K562 (cell line): ENCODE measurements around the gene MAP3K4. TPM values are rescaled to one million over a fixed set of nuclear protein-coding genes. Genes with fewer than 3 reads are reported as not detected.
A peak's percentile ranks its signal among the peaks of the same experiment; 100 is the strongest.

Experiments used
- ATAC-seq: fragments of 200-7000 bp; cut with Tn5 transposase; 3 replicates; pipeline ENCODE4 v1.9.1; 2020; ENCODE audit warnings: moderate library complexity
- BruUV-seq: library from RNA; stranded (reverse); fragments of 400-500 nt; replicated peaks from 2 replicates; lab custom pipeline; 2021; lab: Mats Ljungman, UMichigan
- CTCF ChIA-PET: fragments of 300-600 bp; formaldehyde crosslinking; extraction: SDS; loops from one replicate; lab custom pipeline; 2021; ENCODE audit warnings: low intra/inter-chr PET ratio; lab: Yijun Ruan, JAX
- POLR2A ChIA-PET: fragments of 300-600, 350-650 bp; sonication (Branson Sonifier 250); formaldehyde crosslinking; extraction: SDS; loops from one replicate; lab custom pipeline; 2021; ENCODE audit warnings: antibody characterized with exemption, inconsistent platforms; lab: Yijun Ruan, JAX
- DNase-seq, 4 experiments: peaks; one replicate each; pipeline versions ENCODE4 v3.0.0 to v3.0.0-alpha.2; 2011 to 2018; ENCODE audit warnings: low spot score in 3 of 4, mixed read lengths in 3 of 4; ENCODE audit errors: extremely low read depth in 1 of 4
- FAIRE-seq: peaks from 2 replicates; lab custom pipeline; 2011; peaks lifted over from hg19 to GRCh38; lab: Jason Lieb, UNC
- H2AFZ ChIP-seq: 2 replicates; pipeline ENCODE4 v1.6.0; 2011; ENCODE audit warnings: low read depth, low read length, control low read depth, inconsistent platforms
- H3K27ac ChIP-seq: fragments of 200-600 bp; 3 replicates; pipeline ENCODE4 v1.8.0; 2011; ENCODE audit warnings: low read depth, mild to moderate bottlenecking, control low read depth, inconsistent platforms, low read length, moderate library complexity, mixed read lengths; ENCODE audit errors: extremely low read depth
- H3K27me3 ChIP-seq, 2 experiments: fragments of 300-600 bp in 1 of 2; 2 replicates in 1 of 2; 3 replicates in 1 of 2; pipeline versions ENCODE4 v1.6.0 to v1.8.0; 2011; ENCODE audit warnings: inconsistent platforms in 2 of 2, low read length in 2 of 2, mild to moderate bottlenecking in 1 of 2, mixed read lengths in 1 of 2, moderate library complexity in 1 of 2; ENCODE audit not compliant: control insufficient read depth in 2 of 2, insufficient read depth in 2 of 2
- H3K36me3 ChIP-seq: fragments of 300-600 bp; 3 replicates; pipeline ENCODE4 v1.8.0; 2011; ENCODE audit warnings: mild to moderate bottlenecking, low read length, inconsistent platforms; ENCODE audit not compliant: control insufficient read depth, insufficient read depth
- H3K4me1 ChIP-seq, 2 experiments: fragments of 200-600 bp in 1 of 2; replicated peaks in 1 of 2; 2 replicates in 1 of 2; 3 replicates in 1 of 2; pipeline versions ENCODE4 v1.5.1 to v1.8.0; 2011; ENCODE audit warnings: inconsistent platforms in 2 of 2, low read length in 2 of 2, mild to moderate bottlenecking in 1 of 2, mixed read lengths in 1 of 2, moderate library complexity in 1 of 2; ENCODE audit not compliant: control insufficient read depth in 2 of 2, insufficient read depth in 2 of 2
- H3K4me2 ChIP-seq: 2 replicates; pipeline ENCODE4 v1.6.1; 2011; ENCODE audit warnings: low read length, control low read depth, inconsistent platforms, mixed read lengths; ENCODE audit not compliant: insufficient read depth
- H3K4me3 ChIP-seq: fragments of 200-600 bp; sonication (generic), shearing (Covaris generic); 2 replicates; pipeline ENCODE4 v1.5.1; 2016; ENCODE audit warnings: control low read depth, inconsistent platforms
- H3K79me2 ChIP-seq: fragments of 200-600 bp; 3 replicates; pipeline ENCODE4 v1.8.0; 2011; ENCODE audit warnings: low read length, inconsistent platforms; ENCODE audit not compliant: control insufficient read depth, insufficient read depth
- H3K9ac ChIP-seq, 2 experiments: 2 replicates each; pipeline versions ENCODE4 v1.6.0 to v1.6.1; 2011; ENCODE audit warnings: low read depth in 2 of 2, low read length in 2 of 2, control low read depth in 1 of 2, inconsistent platforms in 1 of 2, mild to moderate bottlenecking in 1 of 2, mixed read lengths in 1 of 2; ENCODE audit not compliant: insufficient read depth in 1 of 2
- H3K9me1 ChIP-seq: one replicate; pipeline ENCODE4 v1.6.0; 2011; ENCODE audit warnings: inconsistent platforms, mild to moderate bottlenecking, low read length, moderate library complexity; ENCODE audit not compliant: control insufficient read depth, insufficient read depth
- H3K9me3 ChIP-seq: replicated peaks from 2 replicates; pipeline ENCODE4 v1.5.1; 2011; ENCODE audit warnings: low read depth, low read length, inconsistent platforms; ENCODE audit not compliant: control insufficient read depth, insufficient read depth
- H4K20me1 ChIP-seq: replicated peaks from 2 replicates; pipeline ENCODE4 v1.6.1; 2011; ENCODE audit warnings: low read length, inconsistent platforms, mixed read lengths; ENCODE audit not compliant: control insufficient read depth, insufficient read depth
- BCL6 ChIP-seq: fragments of 250-450 bp; sonication (Bioruptor Pico); IDR thresholded peaks from 2 replicates; pipeline ENCODE4 v1.4.0; 2020
- GMEB1 ChIP-seq: fragments of 250-450 bp; sonication (Bioruptor Pico); IDR thresholded peaks from 2 replicates; pipeline ENCODE4 v1.4.0; 2020; ENCODE audit warnings: mild to moderate bottlenecking
- MEIS2 ChIP-seq: fragments of 450-650 bp; IDR thresholded peaks from 2 replicates; pipeline ENCODE4 v1.6.1; 2014; ENCODE audit warnings: mild to moderate bottlenecking; ENCODE audit not compliant: partially characterized antibody
- PKNOX1 ChIP-seq: fragments of 450-650 bp; IDR thresholded peaks from 2 replicates; pipeline ENCODE4 v1.6.1; 2016
- TCF7L2 ChIP-seq: fragments of 150-350 bp; IDR thresholded peaks from 2 replicates; pipeline ENCODE4 v1.6.1; 2016; ENCODE audit warnings: low read depth, mild to moderate bottlenecking, low read length, moderate library complexity
- ZBTB33 ChIP-seq: sonication (generic); formaldehyde crosslinking; IDR thresholded peaks from 2 replicates; pipeline ENCODE4 v1.8.1; 2023; ENCODE audit warnings: mild to moderate bottlenecking, missing genetic modification reagents
- WGBS: fragments of 100-300 bp; shearing (Covaris generic); methylation state at CpG from one replicate; pipeline ENCODE4 v1.1.6; 2016; ENCODE audit warnings: low coverage, mixed read lengths; ENCODE audit not compliant: insufficient coverage; ENCODE audit errors: missing lambda C conversion rate; 5-methylcytosine and 5-hydroxymethylcytosine counted together
- in situ Hi-C: fragments of 300-500 bp; cut with MboI; formaldehyde crosslinking; loops from 4 replicates; pipeline ENCODE4 v1.15.0; 2018; ENCODE audit warnings: inconsistent platforms, mixed read lengths
- intact Hi-C: fragments of 100-400 bp; cut with micrococcal nuclease; formaldehyde crosslinking; loops from 2 replicates; pipeline ENCODE4 v1.14.2; 2022
- polyA plus RNA-seq, 8 experiments: library from polyadenylated mRNA; depleted of rRNA in 4 of 8; stranded (reverse) in 5 of 8; unstranded in 3 of 8; fragments of >200 nt; fragmentation: Nextera tagmentation in 2 of 8; fragmentation: Illumina TruSeq in 1 of 8; extraction: Ambion mirVana in 2 of 8; extraction: Trizol in 1 of 8; gene quantifications; 2 replicates each; pipeline versions ENCODE4 v1.2.1 to v1.2.3, GENCODE V29; 2011 to 2014; ENCODE audit warnings: inconsistent platforms in 1 of 8, missing spikeins in 1 of 8
- total RNA-seq, 7 experiments: library from RNA; depleted of rRNA in 6 of 7; stranded (reverse); fragments of >200 nt in 6 of 7; fragmentation: Illumina TruSeq in 2 of 7; extraction: Trizol in 2 of 7; gene quantifications; 2 replicates each; pipeline versions ENCODE4 v1.2.1 to v1.2.3, GENCODE V29; 2011 to 2021; ENCODE audit warnings: low replicate concordance in 1 of 7
- TF ChIP-seq, protein P1 (sequence below): fragments of 450-650 bp; IDR thresholded peaks from one replicate; pipeline ENCODE4 v1.6.1; 2018; ENCODE audit warnings: mild to moderate bottlenecking, moderate library complexity; ENCODE audit not compliant: partially characterized antibody

Gene MAP3K4
- total and polyA plus RNA-seq, 9 of the 15 experiments (the other 6 are each of a cell fraction or from before 2014, with no cell fraction given): 21.0 to 77.2 (median 48.9) TPM

DNA sequence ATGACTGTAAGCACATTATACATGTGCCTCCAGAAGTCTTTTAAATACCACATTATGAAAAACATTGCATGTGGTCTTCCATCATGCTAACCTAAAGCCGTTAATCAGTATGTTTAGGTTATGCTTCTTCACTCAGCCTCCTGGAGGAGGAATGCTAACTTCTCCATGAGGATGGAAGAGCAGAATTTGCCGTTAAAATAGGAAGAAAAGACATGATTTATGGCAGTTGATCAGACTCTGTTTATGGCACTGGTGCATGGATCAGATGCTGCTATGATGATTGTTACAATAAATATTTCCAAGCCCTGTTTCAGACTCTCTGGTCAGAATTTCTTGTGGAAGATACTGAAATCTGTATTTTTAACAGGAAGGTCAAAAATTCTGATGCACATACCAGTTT, 31.7 kb downstream of the MAP3K4 start:
- POLR2A ChIA-PET: interaction anchor here (1.6 to 3.1 kb wide), 2 partner anchors 11 to 31 kb away, joined by 3 to 11 read pairs; no protein-coding TSS in a partner anchor
- TF ChIP-seq ZBTB33 (CRISPR knock-in tag) (no peak), TCF7L2 (no peak), BCL6 (CRISPR knock-in tag) (no peak), MEIS2 (peak; percentile 29), PKNOX1 (0 out of 2 replicates have a peak, but pooled peaks have one; percentile 13), GMEB1 (CRISPR knock-in tag) (no peak)
- TF ChIP-seq, protein P1, sequence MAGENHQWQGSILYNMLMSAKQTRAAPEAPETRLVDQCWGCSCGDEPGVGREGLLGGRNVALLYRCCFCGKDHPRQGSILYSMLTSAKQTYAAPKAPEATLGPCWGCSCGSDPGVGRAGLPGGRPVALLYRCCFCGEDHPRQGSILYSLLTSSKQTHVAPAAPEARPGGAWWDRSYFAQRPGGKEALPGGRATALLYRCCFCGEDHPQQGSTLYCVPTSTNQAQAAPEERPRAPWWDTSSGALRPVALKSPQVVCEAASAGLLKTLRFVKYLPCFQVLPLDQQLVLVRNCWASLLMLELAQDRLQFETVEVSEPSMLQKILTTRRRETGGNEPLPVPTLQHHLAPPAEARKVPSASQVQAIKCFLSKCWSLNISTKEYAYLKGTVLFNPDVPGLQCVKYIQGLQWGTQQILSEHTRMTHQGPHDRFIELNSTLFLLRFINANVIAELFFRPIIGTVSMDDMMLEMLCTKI: no peak
- Histone ChIP-seq H3K9me3 (peaks cover 6% of the 10 kb centered on the region), H3K9me1 (no peaks in the 10 kb centered on the region), H3K9ac (no peak overlapping the region), H3K4me3 (no peak overlapping the region), H3K4me2 (no peak overlapping the region), H3K27me3 (no peaks in the 10 kb centered on the region), H3K36me3 (peaks cover 18% of the 10 kb centered on the region), H4K20me1 (peaks cover 4% of the 10 kb centered on the region; the same call in 1 of the 2 replicates), H3K4me1 (peaks cover 0 to 5% of the 10 kb centered on the region in 2 experiments; a peak in 2 of 5 replicates), H2AFZ (no peak overlapping the region), H3K79me2 (peaks cover 78% of the 10 kb centered on the region), H3K27ac (no peak overlapping the region)
- in situ Hi-C loops: no loop called here
- CTCF ChIA-PET: no interaction called here
- WGBS: 73% methylated on average over 2 of the region's 2 CpGs
- FAIRE-seq (no peak), DNase-seq (no peak), ATAC-seq (no peak)
- intact Hi-C loops: no loop called here
- no TSS peak for BruUV-seq
